Activated CD4-positive, alpha-beta T cell treated with anti-CD3 and anti-CD28 coated beads for 1 hour (primary cell): Measurements from ENCODE around the gene SMYD3.
"Not testable (repeated sequence)": the region's sequence is repeated elsewhere in the genome, so short reads cannot be mapped to it uniquely, and the experiment has no call there.

Experiments
- DNase-seq: peaks from one replicate; pipeline ENCODE4 v3.0.0-alpha.2; 2020

The SMYD3 gene

GRCh38 chr1:246343251-246343650 lies 163.8 kb downstream of the SMYD3 start:
- no peak for DNase-seq

DNA sequence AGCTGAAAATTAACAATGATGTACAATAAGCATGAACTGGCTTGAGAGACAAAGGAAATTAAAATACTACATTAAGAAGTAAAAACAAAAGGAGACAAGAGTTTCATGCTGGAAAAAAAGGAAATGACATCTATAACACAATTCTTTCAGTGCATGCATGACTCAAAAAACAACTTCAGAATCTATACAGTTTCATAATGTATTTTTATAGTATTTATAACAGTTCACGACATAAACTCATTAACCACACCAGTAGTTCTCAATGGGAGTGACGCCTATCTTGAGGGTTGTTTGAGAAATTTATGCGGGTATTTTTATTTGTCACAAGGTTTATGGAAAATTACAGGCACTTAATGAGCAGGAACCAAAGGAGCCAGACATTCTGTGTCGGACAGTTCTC lies 168.5 kb downstream of the SMYD3 start:
- DNase-seq = no peak

GRCh38 chr1:246338098-246338497 lies 169.0 kb downstream of the SMYD3 start:
- DNase-seq = no peak

- DNase-seq = no peak
These were observed 171.9 kb downstream of the SMYD3 start for GRCh38 chr1:246335151-246335550.

DNA sequence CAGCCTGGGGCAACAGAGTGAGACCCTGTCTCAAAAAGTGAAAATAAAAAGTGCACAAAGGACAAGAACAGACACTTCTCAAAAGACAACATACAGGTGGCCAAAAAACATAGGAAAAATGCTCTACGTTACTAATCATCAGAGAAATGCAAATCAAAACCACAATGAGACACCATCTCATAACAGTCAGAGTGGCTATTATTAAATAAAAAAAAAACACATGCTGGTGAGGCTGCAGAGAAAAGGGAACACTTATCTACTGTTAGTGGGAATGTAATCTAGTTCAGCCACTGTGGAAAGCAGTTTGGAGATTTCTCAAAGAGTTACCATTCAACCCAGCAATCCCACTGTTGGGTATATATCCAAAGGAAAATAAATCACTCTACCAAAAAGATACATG lies 173.2 kb downstream of the SMYD3 start:
- no peak for DNase-seq

GRCh38 chr1:246332078-246332477 lies 175.0 kb downstream of the SMYD3 start:
- no peak for DNase-seq

- no peak for DNase-seq
These were observed 177.2 kb downstream of the SMYD3 start for GRCh38 chr1:246329900-246330299.

- DNase-seq = not testable (repeated sequence)
These were observed 177.8 kb downstream of the SMYD3 start for GRCh38 chr1:246329292-246329691.

DNA sequence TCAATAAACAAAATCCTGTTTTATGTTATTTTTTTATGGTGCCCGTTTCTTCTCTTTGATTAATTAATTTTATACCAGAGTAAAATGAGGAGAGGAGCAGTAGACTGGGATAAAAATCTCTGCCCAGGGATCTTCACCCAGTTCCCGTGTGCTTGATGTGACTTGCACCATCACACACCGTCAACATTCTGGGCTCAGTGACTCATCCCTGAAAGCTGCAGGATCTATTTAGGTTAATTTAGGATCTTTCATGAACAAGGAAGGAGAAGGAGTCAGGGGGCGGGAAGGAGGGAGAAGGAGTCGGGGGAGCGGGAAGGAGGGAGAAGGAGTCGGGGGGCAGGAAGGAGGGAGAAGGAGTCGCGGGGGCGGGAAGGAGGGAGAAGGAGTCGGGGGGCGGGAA lies 182.4 kb downstream of the SMYD3 start:
- no peak for DNase-seq

DNA sequence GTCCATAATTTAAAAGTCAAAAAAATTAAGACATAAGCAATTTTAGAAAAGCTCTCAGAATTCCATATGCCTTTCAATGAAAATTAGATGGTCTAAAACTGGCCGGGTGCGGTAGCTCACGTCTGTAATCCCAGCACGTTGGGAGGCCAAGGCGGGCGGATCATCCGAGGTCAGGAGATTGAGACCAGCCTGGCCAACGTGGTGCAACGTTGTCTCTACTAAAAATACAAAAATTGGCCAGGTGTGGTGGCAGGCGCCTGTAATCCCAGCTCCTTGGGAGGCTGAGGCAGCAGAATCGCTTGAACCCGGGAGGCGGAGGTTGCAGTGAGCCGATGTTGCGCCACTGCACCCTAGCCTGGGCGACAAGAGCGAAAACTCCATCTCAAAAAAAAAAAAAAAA lies 183.0 kb downstream of the SMYD3 start:
- not testable (repeated sequence) for DNase-seq

GRCh38 chr1:246320286-246320685 lies 186.8 kb downstream of the SMYD3 start:
- DNase-seq = no peak

DNA sequence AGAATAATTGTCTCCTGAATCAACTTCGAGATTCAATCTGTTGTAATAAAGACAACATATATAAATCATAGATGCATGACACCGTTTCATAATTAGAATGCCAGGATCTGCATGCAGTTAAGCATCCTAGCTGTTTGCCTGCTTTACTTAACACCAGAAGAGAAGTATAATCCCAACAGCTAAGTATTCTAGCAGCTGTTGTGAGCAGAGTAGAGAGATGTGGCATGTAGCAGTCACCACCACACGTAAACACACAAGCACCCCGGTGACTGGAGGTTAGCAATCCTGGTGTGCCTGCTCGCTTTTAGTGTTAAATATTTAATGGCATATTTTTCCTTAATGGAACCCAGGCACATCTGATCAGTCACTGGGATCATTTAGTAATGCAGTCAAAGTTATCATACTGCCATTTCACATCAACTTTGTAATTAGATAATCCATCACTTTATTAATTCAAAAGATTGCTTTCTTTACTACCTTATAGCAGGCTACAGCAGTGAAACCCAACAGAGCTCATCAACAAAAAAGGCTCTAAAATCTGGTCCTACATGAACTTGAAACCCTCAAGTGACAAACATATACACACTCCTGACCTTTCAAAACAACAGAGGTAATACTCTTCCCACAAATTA lies 187.9 kb downstream of the SMYD3 start:
- no peak for DNase-seq

GRCh38 chr1:246318622-246319021 lies 188.5 kb downstream of the SMYD3 start:
- no peak for DNase-seq

DNA sequence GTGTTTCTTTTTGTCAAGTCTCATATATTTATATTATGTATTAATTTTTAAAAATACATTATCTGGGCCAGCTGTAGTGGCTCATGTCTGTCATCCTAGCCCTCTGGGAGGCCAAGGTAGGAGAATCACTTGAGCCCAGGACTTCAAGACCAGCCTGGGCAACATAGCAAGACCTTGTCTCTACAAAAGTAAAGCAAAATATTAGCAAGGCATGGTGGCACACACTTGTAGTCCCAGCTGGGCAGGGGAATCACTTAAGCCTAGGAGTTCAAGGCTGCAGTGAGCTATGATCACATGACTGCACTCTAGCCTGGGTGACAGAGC lies 189.1 kb downstream of the SMYD3 start:
- no peak for DNase-seq

DNA sequence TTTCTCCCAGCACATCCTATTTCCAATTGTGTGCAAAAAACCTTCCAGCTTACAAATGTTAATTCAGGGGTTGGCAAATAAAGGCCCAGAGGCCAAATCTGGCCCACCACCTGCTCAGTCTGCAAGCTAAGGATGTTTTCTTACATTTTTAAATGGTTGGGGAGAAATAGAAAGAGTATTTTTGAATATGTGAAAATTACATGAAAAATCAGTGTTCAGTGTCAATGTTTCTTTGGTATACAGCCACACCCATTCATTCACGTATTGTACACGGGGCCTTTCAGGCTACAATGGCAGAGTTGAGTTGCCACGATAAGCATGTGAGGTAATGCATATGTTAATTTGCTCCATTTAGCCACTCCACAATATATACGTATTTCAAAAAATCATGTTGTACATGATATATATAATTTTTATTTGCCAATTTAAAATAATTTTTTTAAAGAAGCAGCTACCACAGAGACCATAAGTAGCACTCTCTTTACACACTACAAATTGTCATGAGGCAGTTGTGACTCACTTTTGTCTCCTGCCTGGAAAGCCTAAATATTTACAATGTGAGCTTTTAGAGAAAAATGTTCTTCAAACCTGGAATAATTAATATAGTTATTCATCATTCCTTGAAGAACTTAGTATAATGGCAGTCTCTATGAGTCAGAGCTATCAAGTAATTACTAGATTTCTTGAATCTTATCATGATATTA lies 189.6 kb downstream of the SMYD3 start:
- DNase-seq = no peak

DNA sequence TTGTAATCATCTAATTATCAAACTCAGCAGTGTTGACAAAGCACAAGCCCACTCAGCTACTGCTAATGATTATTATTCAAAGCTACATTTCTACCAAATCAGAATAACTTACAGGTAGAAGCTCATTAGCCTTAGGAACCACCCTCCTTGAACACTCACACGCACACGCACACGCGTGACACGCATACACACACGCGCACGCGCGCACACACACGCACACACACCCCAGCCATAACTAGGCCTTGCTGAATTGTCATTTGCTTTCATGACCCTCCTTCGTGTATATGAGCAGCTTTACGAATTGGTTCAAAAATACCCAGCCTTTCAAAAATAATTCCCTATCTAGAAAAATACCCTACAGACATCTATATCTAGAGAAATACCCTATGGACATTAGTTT lies 195.6 kb downstream of the SMYD3 start:
- DNase-seq = no peak

- no peak for DNase-seq
These were observed 197.7 kb downstream of the SMYD3 start for GRCh38 chr1:246309247-246309884.

DNA sequence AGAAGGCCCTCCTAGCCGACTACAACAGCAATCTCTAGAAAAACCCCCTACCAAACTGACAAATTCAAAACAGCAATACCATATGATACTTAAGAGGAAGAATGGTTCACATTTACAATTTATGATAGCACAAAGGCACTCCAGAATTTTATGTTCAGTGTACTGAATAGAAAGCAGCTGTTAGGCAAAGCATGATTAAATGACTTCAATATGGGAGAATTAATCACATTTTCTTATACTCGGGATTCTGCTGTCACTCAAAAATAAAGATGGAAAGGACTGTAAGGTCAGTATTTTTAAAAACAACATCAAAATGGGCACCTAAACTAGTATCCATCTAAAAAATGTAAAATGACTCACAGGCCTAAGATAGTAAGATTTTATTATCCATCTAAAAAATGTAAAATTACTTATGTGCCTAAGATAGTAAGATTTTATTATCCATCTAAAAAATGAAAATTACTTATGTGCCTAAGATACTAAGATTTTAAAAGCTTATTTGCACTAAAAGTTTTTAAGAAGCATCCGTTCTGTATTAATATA lies 198.5 kb downstream of the SMYD3 start:
- DNase-seq = no peak

- no peak for DNase-seq
These were observed 200.6 kb downstream of the SMYD3 start for GRCh38 chr1:246306415-246307037.

GRCh38 chr1:246304484-246305259 lies 202.4 kb downstream of the SMYD3 start:
- no peak for DNase-seq

DNA sequence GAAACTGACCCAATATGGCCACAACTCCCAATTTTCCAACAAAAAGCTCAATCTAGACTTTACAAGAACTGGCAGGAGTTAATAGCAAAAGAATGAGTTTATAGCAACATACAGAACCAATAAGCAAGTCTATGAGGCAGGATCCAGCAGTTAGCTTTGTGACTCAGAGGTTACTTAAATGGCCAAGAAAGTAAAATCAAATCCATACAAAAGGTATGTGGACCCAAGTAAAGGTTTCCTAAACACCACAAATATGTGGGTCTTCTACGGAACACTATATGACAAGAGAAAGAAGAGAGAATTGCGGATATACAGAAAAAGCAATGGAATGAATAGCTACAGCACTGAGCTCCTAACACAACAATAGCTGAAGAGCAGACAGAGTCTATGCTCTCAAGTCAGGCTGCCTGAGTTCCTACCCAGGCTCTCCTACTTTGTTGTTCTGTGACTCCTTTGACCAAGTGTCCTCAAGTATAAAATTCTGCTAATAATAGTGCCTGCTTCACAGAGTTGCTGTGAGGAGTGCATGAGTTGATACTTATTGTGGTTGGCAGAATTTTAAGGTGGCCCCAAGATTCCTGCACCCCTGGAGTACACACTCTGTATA lies 204.3 kb downstream of the SMYD3 start:
- no peak for DNase-seq

GRCh38 chr1:246302251-246302625 lies 204.8 kb downstream of the SMYD3 start:
- no peak for DNase-seq
